Upper lobe of left lung (tissue), 6 donors: ENCODE measurements around the gene SSBP3. TPM values are rescaled to one million over a fixed set of nuclear protein-coding genes. Genes with fewer than 3 reads are reported as not detected.

Experiments
- ATAC-seq, 2 donors: fragments of 200-7000 bp; cut with Tn5 transposase; one replicate each; pipeline ENCODE4 v1.9.1; 2022; ENCODE audit warnings: mild to moderate bottlenecking in 2 of 2, moderate library complexity in 2 of 2; ENCODE audit not compliant: low FRiP score in 2 of 2
- DNase-seq, 2 donors: peaks; one replicate each; pipeline ENCODE4 v3.0.0-alpha.2; 2019 to 2020
- H3K27ac ChIP-seq, 4 donors: fragments of 200-600 bp; sonication (generic); one replicate each; pipeline ENCODE4 v1.5.1; 2016 to 2019
- H3K27me3 ChIP-seq, 4 donors: fragments of 200-600 bp; sonication (generic); one replicate each; pipeline ENCODE4 v1.5.1; 2017 to 2019
- H3K36me3 ChIP-seq, 4 donors: fragments of 200-600 bp; sonication (generic); one replicate each; pipeline ENCODE4 v1.5.1; 2016 to 2019
- H3K4me1 ChIP-seq, 4 donors: fragments of 200-600 bp; sonication (generic); one replicate each; pipeline ENCODE4 v1.5.1; 2018 to 2019
- H3K4me3 ChIP-seq, 4 donors: fragments of 200-600 bp; sonication (generic); one replicate each; pipeline ENCODE4 v1.5.1; 2017 to 2019; ENCODE audit warnings: mild to moderate bottlenecking in 2 of 4, moderate library complexity in 1 of 4
- H3K9me3 ChIP-seq, 4 donors: fragments of 200-600 bp; sonication (generic); one replicate each; pipeline ENCODE4 v1.5.1; 2018 to 2019
- CTCF ChIP-seq, 6 experiments: fragments of 450-650 bp in 4 of 6; fragments of 200-600 bp in 2 of 6; sonication (generic) in 2 of 6; IDR thresholded peaks; one replicate each; pipeline ENCODE4 v1.5.1; 2016 to 2019; ENCODE audit warnings: antibody characterized with exemption in 6 of 6
- EP300 ChIP-seq, 4 donors: sonication (generic); formaldehyde crosslinking; IDR thresholded peaks; one replicate each; pipeline ENCODE4 v1.5.1; 2017; ENCODE audit warnings: antibody characterized with exemption in 4 of 4, control low read depth in 2 of 4
- POLR2A ChIP-seq, 4 donors: fragments of 450-650 bp; IDR thresholded peaks; one replicate each; pipeline ENCODE4 v1.5.1; 2016 to 2017; ENCODE audit warnings: antibody characterized with exemption in 4 of 4, mild to moderate bottlenecking in 2 of 4
- POLR2AphosphoS5 ChIP-seq, 2 donors: sonication (generic); formaldehyde crosslinking; IDR thresholded peaks; one replicate each; pipeline ENCODE4 v1.5.1; 2017; ENCODE audit warnings: antibody characterized with exemption in 2 of 2
- WGBS, 2 donors: methylation state at CpG; one replicate each; pipeline ENCODE4 v1.1.5; 2017 to 2018; 5-methylcytosine and 5-hydroxymethylcytosine counted together
- total RNA-seq, 6 donors: library from RNA; depleted of rRNA in 4 of 6; stranded (reverse); fragments of >200 nt in 4 of 6; gene quantifications; one replicate each; pipeline versions ENCODE4 v1.1.0 to v1.2.1, GENCODE V29; 2016 to 2021
- donor health status: DM: no; HTN: no; CAD: no; lungs with moderate emphysema.
- donor health status: DM: no; HTN: yes; CAD: no; lungs with severe emphysema.

The SSBP3 gene
- total RNA-seq, 6 donors from 2014 or later, result 17.8 to 35.6 (median 26.4) TPM

- DNase-seq (no peak), ATAC-seq (no peak)
- Histone ChIP-seq H3K36me3 (no peaks in the 10 kb centered on the region), H3K27me3 (no peaks in the 10 kb centered on the region), H3K9me3 (no peaks in the 10 kb centered on the region), H3K27ac (no peak overlapping the region), H3K4me1 (no peaks in the 10 kb centered on the region), H3K4me3 (no peak overlapping the region)
- TF ChIP-seq POLR2AphosphoS5 (IDR thresholded peaks at IDR 0.05), result no peak
- TF ChIP-seq EP300 (IDR thresholded peaks at IDR 0.05), result no peak
- TF ChIP-seq POLR2A (IDR thresholded peaks at IDR 0.05), result no peak
- no peak for TF ChIP-seq CTCF (IDR thresholded peaks at IDR 0.05)
- WGBS, 2 donors, result 79 to 81% methylated on average over 7 of the region's 7 CpGs
Observed at GRCh38 chr1:54439550-54440223, 33.5 kb upstream of the SSBP3 start.

GRCh38 chr1:54437783-54438182 is 31.6 kb upstream of the SSBP3 start:
- Histone ChIP-seq H3K27me3 (no peaks in the 10 kb centered on the region), H3K27ac (no peak overlapping the region), H3K4me1 (no peaks in the 10 kb centered on the region), H3K36me3 (no peaks in the 10 kb centered on the region), H3K9me3 (no peaks in the 10 kb centered on the region), H3K4me3 (no peak overlapping the region)
- DNase-seq (no peak), ATAC-seq (no peak)
- no peak for TF ChIP-seq POLR2AphosphoS5 (IDR thresholded peaks at IDR 0.05)
- no peak for TF ChIP-seq CTCF (IDR thresholded peaks at IDR 0.05)
- no peak for TF ChIP-seq EP300 (IDR thresholded peaks at IDR 0.05)
- no peak for TF ChIP-seq POLR2A (IDR thresholded peaks at IDR 0.05)
- 88 to 94% methylated on average over 6 of the region's 6 CpGs for WGBS, 2 donors

- Histone ChIP-seq H3K4me3 (no peak overlapping the region), H3K27me3 (no peaks in the 10 kb centered on the region), H3K9me3 (no peaks in the 10 kb centered on the region), H3K4me1 (no peaks in the 10 kb centered on the region), H3K27ac (no peak overlapping the region), H3K36me3 (no peaks in the 10 kb centered on the region)
- no peak for TF ChIP-seq POLR2A (IDR thresholded peaks at IDR 0.05)
- no peak for TF ChIP-seq POLR2AphosphoS5 (IDR thresholded peaks at IDR 0.05)
- TF ChIP-seq EP300 (IDR thresholded peaks at IDR 0.05), result no peak
- no peak for TF ChIP-seq CTCF (IDR thresholded peaks at IDR 0.05)
- no peak for DNase-seq
- ATAC-seq, result no peak
- WGBS, 2 donors, result 78 to 85% methylated on average over 5 of the region's 5 CpGs
Observed at GRCh38 chr1:54436826-54437225, 30.6 kb upstream of the SSBP3 start.

- TF ChIP-seq EP300 (IDR thresholded peaks at IDR 0.05) (no peak), POLR2AphosphoS5 (IDR thresholded peaks at IDR 0.05) (no peak), POLR2A (IDR thresholded peaks at IDR 0.05) (no peak), CTCF (IDR thresholded peaks at IDR 0.05) (no peak)
- H3K4me3 ChIP-seq, result no peak overlapping the region
- H3K36me3 ChIP-seq, result no peaks in the 10 kb centered on the region
- WGBS, 2 donors, result 79 to 90% methylated on average over 6 of the region's 6 CpGs
- no peak for DNase-seq
- no peaks in the 10 kb centered on the region for H3K27me3 ChIP-seq
- H3K4me1 ChIP-seq, result no peaks in the 10 kb centered on the region
- H3K27ac ChIP-seq, result no peak overlapping the region
- no peaks in the 10 kb centered on the region for H3K9me3 ChIP-seq
- ATAC-seq, result no peak
Observed at GRCh38 chr1:54429838-54430237, 23.6 kb upstream of the SSBP3 start.
